ENCODE data around the gene IYD. TPM values are rescaled to one million over a fixed set of nuclear protein-coding genes. Genes with fewer than 3 reads are reported as not detected.
A peak's percentile ranks its signal among the peaks of the same experiment; 100 is the strongest.

Gene IYD
- total RNA-seq, 1 experiment from 2014 or later = 32.6 TPM

- H3K27ac Mint-ChIP-seq (ENCODE audit: unreplicated experiment) = peak overlapping the region; percentile 95
- DNase-seq = peak; percentile 65 to 79
- peak overlapping the region; percentile 86 for H3K4me3 Mint-ChIP-seq (ENCODE audit: unreplicated experiment)
- H3K9me3 Mint-ChIP-seq (ENCODE audit: unreplicated experiment) = no peaks in the 10 kb centered on the region
- Histone ChIP-seq H3K4me3 (ENCODE audit: low read depth, low read length) (peak overlapping the region; percentile 55), H3K27me3 (replicated peaks; ENCODE audit: control insufficient read depth, insufficient read depth, low read length) (no peaks in the 10 kb centered on the region), H3K4me1 (no peaks in the 10 kb centered on the region; the same call in 1 of the 2 replicates), H3K9me3 (no peaks in the 10 kb centered on the region), H3K36me3 (ENCODE audit: control insufficient read depth, insufficient read depth, low read length) (no peaks in the 10 kb centered on the region)
- CTCF ChIA-PET = interaction anchor here (0.6 to 2.6 kb wide), 22 partner anchors 10 to 397 kb away, joined by 3 to 36 read pairs (median 4); partner anchors contain the start of gene PLEKHG1
- POLR2A ChIA-PET = interaction anchor here (0.6 kb wide), 1 partner anchor 182 kb away, joined by 4 read pairs; no protein-coding TSS in a partner anchor
- peaks cover 20% of the 10 kb centered on the region for H3K4me1 Mint-ChIP-seq (ENCODE audit: low read depth, unreplicated experiment)
- peaks cover 2% of the 10 kb centered on the region for H3K27me3 Mint-ChIP-seq (ENCODE audit: insufficient read depth, unreplicated experiment)
- TF ChIP-seq CTCF (IDR thresholded peaks at IDR 0.05; ENCODE audit: insufficient read depth in 1 of 2, low read depth in 1 of 2, low read length in 1 of 2, severe bottlenecking in 1 of 2, unreplicated experiment in 1 of 2) = peak; percentile 74 to 93
- intact Hi-C loops (cut with micrococcal nuclease; ENCODE audit: unreplicated experiment) = loop anchor here (1.0 to 10.0 kb wide), 8 partner anchors 96 to 916 kb away; partner anchors contain the start of gene MTHFD1L
- H3K36me3 Mint-ChIP-seq (ENCODE audit: insufficient read depth, unreplicated experiment) = no peaks in the 10 kb centered on the region
- BruUV-seq (replicated peaks) = no TSS peak
Observed at GRCh38 chr6:150418827-150419594, 50.2 kb downstream of the IYD start.

GRCh38 chr6:150420428-150420827 is 51.6 kb downstream of the IYD start:
- H3K4me3 Mint-ChIP-seq (ENCODE audit: unreplicated experiment) = no peak overlapping the region
- H3K27me3 ChIP-seq (replicated peaks; ENCODE audit: control insufficient read depth, insufficient read depth, low read length) = no peaks in the 10 kb centered on the region
- intact Hi-C loops (cut with micrococcal nuclease; ENCODE audit: unreplicated experiment) = no loop called here
- no TSS peak for BruUV-seq (replicated peaks)
- no peak overlapping the region for H3K27ac Mint-ChIP-seq (ENCODE audit: unreplicated experiment)
- TF ChIP-seq CTCF (IDR thresholded peaks at IDR 0.05; ENCODE audit: insufficient read depth in 1 of 2, low read depth in 1 of 2, low read length in 1 of 2, severe bottlenecking in 1 of 2, unreplicated experiment in 1 of 2) = no peak
- no peak for DNase-seq
- ChIA-PET CTCF (no interaction called here), POLR2A (no interaction called here)
- H3K9me3 Mint-ChIP-seq (ENCODE audit: unreplicated experiment) = no peaks in the 10 kb centered on the region
- no peaks in the 10 kb centered on the region for H3K27me3 Mint-ChIP-seq (ENCODE audit: insufficient read depth, unreplicated experiment)
- peaks cover 20% of the 10 kb centered on the region for H3K4me1 Mint-ChIP-seq (ENCODE audit: low read depth, unreplicated experiment)
- no peak overlapping the region for H3K4me3 ChIP-seq (ENCODE audit: low read depth, low read length)
- H3K36me3 ChIP-seq (ENCODE audit: control insufficient read depth, insufficient read depth, low read length) = no peaks in the 10 kb centered on the region
- H3K36me3 Mint-ChIP-seq (ENCODE audit: insufficient read depth, unreplicated experiment) = no peaks in the 10 kb centered on the region
- no peaks in the 10 kb centered on the region; the same call in 1 of the 2 replicates for H3K4me1 ChIP-seq
- no peaks in the 10 kb centered on the region for H3K9me3 ChIP-seq

- no peak for TF ChIP-seq CTCF (IDR thresholded peaks at IDR 0.05; ENCODE audit: insufficient read depth in 1 of 2, low read depth in 1 of 2, low read length in 1 of 2, severe bottlenecking in 1 of 2, unreplicated experiment in 1 of 2)
- Histone ChIP-seq H3K9me3 (no peaks in the 10 kb centered on the region), H3K4me3 (ENCODE audit: low read depth, low read length) (no peak overlapping the region), H3K36me3 (ENCODE audit: control insufficient read depth, insufficient read depth, low read length) (no peaks in the 10 kb centered on the region), H3K27me3 (replicated peaks; ENCODE audit: control insufficient read depth, insufficient read depth, low read length) (no peaks in the 10 kb centered on the region), H3K4me1 (no peaks in the 10 kb centered on the region; the same call in 1 of the 2 replicates)
- Mint-ChIP-seq H3K4me3 (ENCODE audit: unreplicated experiment) (no peak overlapping the region), H3K27me3 (ENCODE audit: insufficient read depth, unreplicated experiment) (no peaks in the 10 kb centered on the region), H3K27ac (ENCODE audit: unreplicated experiment) (no peak overlapping the region), H3K36me3 (ENCODE audit: insufficient read depth, unreplicated experiment) (no peaks in the 10 kb centered on the region), H3K9me3 (ENCODE audit: unreplicated experiment) (no peaks in the 10 kb centered on the region), H3K4me1 (ENCODE audit: low read depth, unreplicated experiment) (peaks cover 20% of the 10 kb centered on the region)
- intact Hi-C loops (cut with micrococcal nuclease; ENCODE audit: unreplicated experiment) = no loop called here
- no TSS peak for BruUV-seq (replicated peaks)
- ChIA-PET CTCF (no interaction called here), POLR2A (no interaction called here)
- no peak for DNase-seq
Observed at GRCh38 chr6:150420926-150421325, 52.1 kb downstream of the IYD start.
